GM23338 (cell line): ENCODE results near the gene FUT2. TPM values are rescaled to one million over a fixed set of nuclear protein-coding genes. Genes with fewer than 3 reads are reported as not detected.

Experiments used
- ATAC-seq: fragments of 200-7000 bp; cut with Tn5 transposase; 3 replicates; pipeline ENCODE4 v1.9.1; 2020
- DNase-seq: peaks from one replicate; pipeline ENCODE4 v3.0.0-alpha.2; 2015; ENCODE audit warnings: low spot score
- H2AFZ ChIP-seq: fragments of 200-600 bp; sonication (generic); 2 replicates; pipeline ENCODE4 v1.8.0; 2016; ENCODE audit warnings: antibody characterized with exemption, mild to moderate bottlenecking, moderate library complexity
- H3F3A ChIP-seq: fragments of 200-600 bp; sonication (generic); replicated peaks from 2 replicates; pipeline ENCODE4 v1.8.0; 2017; ENCODE audit warnings: antibody characterized with exemption, mixed run types, low read depth
- H3K27ac ChIP-seq: fragments of 200-600 bp; sonication (generic); 2 replicates; pipeline ENCODE4 v1.6.1; 2016; ENCODE audit warnings: low read depth
- H3K27me3 ChIP-seq: fragments of 200-600 bp; sonication (generic); 2 replicates; pipeline ENCODE4 v1.8.0; 2016; ENCODE audit warnings: mild to moderate bottlenecking, mixed run types, moderate library complexity; ENCODE audit not compliant: insufficient read depth
- H3K36me3 ChIP-seq: fragments of 200-600 bp; sonication (generic); 2 replicates; pipeline ENCODE4 v1.8.0; 2016; ENCODE audit warnings: mild to moderate bottlenecking; ENCODE audit not compliant: insufficient read depth
- H3K4me1 ChIP-seq: fragments of 200-600 bp; sonication (generic); 2 replicates; pipeline ENCODE4 v1.8.0; 2016; ENCODE audit warnings: mild to moderate bottlenecking, moderate library complexity; ENCODE audit not compliant: insufficient read depth
- H3K4me2 ChIP-seq: fragments of 200-600 bp; sonication (generic); 2 replicates; pipeline ENCODE4 v1.7.1; 2017; ENCODE audit warnings: mixed run types
- H3K4me3 ChIP-seq: fragments of 200-600 bp; sonication (generic); 2 replicates; pipeline ENCODE4 v1.6.1; 2016; ENCODE audit warnings: mixed run types
- H3K79me2 ChIP-seq: fragments of 200-600 bp; sonication (generic); replicated peaks from 2 replicates; pipeline ENCODE4 v1.8.0; 2017; ENCODE audit warnings: mild to moderate bottlenecking; ENCODE audit not compliant: insufficient read depth
- H3K9me2 ChIP-seq: fragments of 200-600 bp; sonication (generic); 2 replicates; pipeline ENCODE4 v1.8.0; 2017; ENCODE audit not compliant: insufficient read depth
- H4K20me1 ChIP-seq: fragments of 200-600 bp; sonication (generic); replicated peaks from 2 replicates; pipeline ENCODE4 v1.8.0; 2017; ENCODE audit warnings: mild to moderate bottlenecking; ENCODE audit not compliant: insufficient read depth
- H3K27ac Mint-ChIP-seq: 2 replicates; pipeline ENCODE4 v1.8.0; 2020; ENCODE audit warnings: inconsistent platforms, mild to moderate bottlenecking, moderate library complexity, mixed read lengths
- H3K27me3 Mint-ChIP-seq: 3 replicates; pipeline ENCODE4 v1.8.0; 2022; ENCODE audit warnings: low read depth, mild to moderate bottlenecking, moderate library complexity, mixed read lengths, inconsistent platforms; ENCODE audit not compliant: insufficient read depth, poor library complexity
- H3K36me3 Mint-ChIP-seq: 3 replicates; pipeline ENCODE4 v1.8.0; 2021; ENCODE audit warnings: low read depth, mild to moderate bottlenecking, inconsistent platforms, moderate library complexity, mixed read lengths
- H3K4me1 Mint-ChIP-seq: 3 replicates; pipeline ENCODE4 v1.8.0; 2020; ENCODE audit warnings: mild to moderate bottlenecking, inconsistent platforms, mixed read lengths
- H3K4me3 Mint-ChIP-seq: 3 replicates; pipeline ENCODE4 v1.8.0; 2021; ENCODE audit warnings: moderate library complexity, mild to moderate bottlenecking, inconsistent platforms, mixed read lengths
- H3K9me3 Mint-ChIP-seq: 3 replicates; pipeline ENCODE4 v1.8.0; 2020; ENCODE audit warnings: moderate library complexity, mild to moderate bottlenecking, inconsistent platforms, mixed read lengths
- CREB1 ChIP-seq: fragments of 250-450 bp; sonication (Bioruptor Pico); IDR thresholded peaks from 2 replicates; pipeline ENCODE4 v1.5.0; 2020; ENCODE audit warnings: low read depth, mild to moderate bottlenecking, moderate library complexity
- CTCF ChIP-seq, 2 experiments: fragments of 200-600 bp in 1 of 2; sonication (generic) in 1 of 2; conservative IDR thresholded peaks; 2 replicates each; pipeline versions ENCODE4 v1.5.1 to v1.6.1; 2016 to 2017; ENCODE audit warnings: antibody characterized with exemption in 2 of 2, low read depth in 2 of 2, mild to moderate bottlenecking in 2 of 2, moderate library complexity in 1 of 2
- ETS1 ChIP-seq: IDR thresholded peaks from 2 replicates; pipeline ENCODE4 v1.6.1; 2016; ENCODE audit warnings: antibody characterized with exemption
- EZH2 ChIP-seq: fragments of 200-600 bp; sonication (generic); IDR thresholded peaks from one replicate; pipeline ENCODE4 v1.8.0; 2017; ENCODE audit warnings: antibody characterized with exemption, mild to moderate bottlenecking, low read depth; ENCODE audit not compliant: unreplicated experiment
- JUNB ChIP-seq: IDR thresholded peaks from one replicate; pipeline ENCODE4 v1.6.1; 2016; ENCODE audit warnings: antibody characterized with exemption; ENCODE audit not compliant: unreplicated experiment
- NANOG ChIP-seq: IDR thresholded peaks from 2 replicates; pipeline ENCODE4 v1.6.1; 2016; ENCODE audit warnings: antibody characterized with exemption, borderline replicate concordance
- POLR2AphosphoS5 ChIP-seq: IDR thresholded peaks from 2 replicates; pipeline ENCODE4 v1.6.1; 2016; ENCODE audit warnings: antibody characterized with exemption, low read depth
- REST ChIP-seq: IDR thresholded peaks from one replicate; pipeline ENCODE4 v1.6.1; 2018; ENCODE audit warnings: antibody characterized with exemption; ENCODE audit not compliant: unreplicated experiment
- STAT1 ChIP-seq: IDR thresholded peaks from one replicate; pipeline ENCODE4 v1.6.1; 2016; ENCODE audit warnings: antibody characterized with exemption; ENCODE audit not compliant: unreplicated experiment
- ZNF114 ChIP-seq: fragments of 250-450 bp; sonication (Bioruptor Pico); IDR thresholded peaks from 2 replicates; pipeline ENCODE4 v1.5.0; 2020; ENCODE audit warnings: mild to moderate bottlenecking, moderate library complexity
- ZNF331 ChIP-seq: fragments of 250-450 bp; sonication (Bioruptor Pico); IDR thresholded peaks from 2 replicates; pipeline ENCODE4 v1.5.0; 2020; ENCODE audit warnings: low read depth, mild to moderate bottlenecking, moderate library complexity
- ZNF462 ChIP-seq: fragments of 250-450 bp; sonication (Bioruptor Pico); IDR thresholded peaks from 2 replicates; pipeline ENCODE4 v1.5.0; 2020; ENCODE audit warnings: mild to moderate bottlenecking, moderate library complexity
- polyA plus RNA-seq: library from polyadenylated mRNA; unstranded; fragments of >200 nt; fragmentation: Nextera tagmentation; extraction: Ambion mirVana; gene quantifications from 2 replicates; pipeline ENCODE4 v1.2.1, GENCODE V29; 2016
- total RNA-seq: library from RNA; depleted of rRNA; stranded (reverse); fragments of >200 nt; shearing (Covaris generic); gene quantifications from 2 replicates; pipeline ENCODE4 v1.2.3, GENCODE V29; 2014

The FUT2 gene
- total and polyA plus RNA-seq, 2 experiments from 2014 or later, result 5.0 to 5.6 TPM

GRCh38 chr19:48676887-48677286, 18.9 kb upstream of the FUT2 start (continued):
- TF ChIP-seq CTCF (conservative IDR thresholded peaks at IDR 0.05; ENCODE audit: low read depth in 2 of 2), result no peak
- no peak for TF ChIP-seq REST
- no peak for TF ChIP-seq ZNF331 (CRISPR knock-in tag)
- TF ChIP-seq ETS1, result no peak
- TF ChIP-seq POLR2AphosphoS5, result no peak
- TF ChIP-seq EZH2, result no peak
- TF ChIP-seq STAT1, result no peak
- TF ChIP-seq ZNF114, result no peak

- Histone ChIP-seq H3K4me1 (peaks cover 23% of the 10 kb centered on the region), H2AFZ (no peak overlapping the region), H4K20me1 (no peaks in the 10 kb centered on the region), H3K27ac (no peak overlapping the region), H3K79me2 (no peaks in the 10 kb centered on the region), H3K4me3 (no peak overlapping the region), H3K4me2 (no peak overlapping the region), H3K36me3 (no peaks in the 10 kb centered on the region), H3F3A (no peaks in the 10 kb centered on the region), H3K9me2 (no peaks in the 10 kb centered on the region), H3K27me3 (no peaks in the 10 kb centered on the region)
- no peak overlapping the region for H3K27ac Mint-ChIP-seq
- DNase-seq (no peak), ATAC-seq (no peak)
- peaks cover 26% of the 10 kb centered on the region for H3K4me1 Mint-ChIP-seq
- H3K27me3 Mint-ChIP-seq, result peaks cover 19% of the 10 kb centered on the region
- no peak overlapping the region for H3K4me3 Mint-ChIP-seq
- no peaks in the 10 kb centered on the region for H3K36me3 Mint-ChIP-seq
- no peaks in the 10 kb centered on the region for H3K9me3 Mint-ChIP-seq
- TF ChIP-seq CREB1 (no peak), ZNF462 (no peak), POLR2AphosphoS5 (no peak), NANOG (no peak), ZNF331 (CRISPR knock-in tag) (no peak), STAT1 (no peak), JUNB (no peak), ZNF114 (no peak), ETS1 (no peak)
Observed at GRCh38 chr19:48678201-48678600, 17.6 kb upstream of the FUT2 start.
